HepG2 (cell line): ENCODE measurements around the gene LTBR. TPM values are rescaled to one million over a fixed set of nuclear protein-coding genes. Genes with fewer than 3 reads are reported as not detected.
A peak's percentile ranks its signal among the peaks of the same experiment; 100 is the strongest.

ENCODE experiments used
- AHDC1 ChIP-seq: sonication (generic); formaldehyde crosslinking; IDR thresholded peaks from 2 replicates; pipeline ENCODE4 v1.5.1; 2020; ENCODE audit warnings: mild to moderate bottlenecking, missing genetic modification reagents, borderline replicate concordance
- DNMT3B ChIP-seq: conservative IDR thresholded peaks from 2 replicates; pipeline ENCODE4 v1.6.1; 2016; ENCODE audit warnings: missing biosample characterization, control low read depth
- EHMT2 ChIP-seq: fragments of 200-600 bp; sonication (generic); IDR thresholded peaks from 2 replicates; pipeline ENCODE4 v1.7.0; 2017; ENCODE audit warnings: antibody characterized with exemption, low read depth, low read length, borderline replicate concordance
- ELF4 ChIP-seq: sonication (generic); formaldehyde crosslinking; IDR thresholded peaks from 2 replicates; pipeline ENCODE4 v1.5.0; 2020; ENCODE audit warnings: missing genetic modification reagents, mild to moderate bottlenecking, moderate library complexity, borderline replicate concordance
- FOSL2 ChIP-seq: sonication (generic); formaldehyde crosslinking; IDR thresholded peaks from 2 replicates; pipeline ENCODE4 v1.4.0; 2020; ENCODE audit warnings: missing genetic modification reagents
- FOXA3 ChIP-seq: IDR thresholded peaks from 2 replicates; pipeline ENCODE4 v1.6.1; 2016; ENCODE audit warnings: missing genetic modification reagents, missing compliant biosample characterization
- HDAC1 ChIP-seq: sonication (generic); formaldehyde crosslinking; IDR thresholded peaks from 2 replicates; pipeline ENCODE4 v1.5.1; 2020; ENCODE audit warnings: mild to moderate bottlenecking, missing genetic modification reagents
- KDM5A ChIP-seq: fragments of 200-600 bp; sonication (generic); IDR thresholded peaks from 2 replicates; pipeline ENCODE4 v1.7.0; 2018; ENCODE audit warnings: antibody characterized with exemption, mild to moderate bottlenecking, low read length, borderline replicate concordance
- NAIF1 ChIP-seq: sonication (generic); formaldehyde crosslinking; IDR thresholded peaks from 2 replicates; pipeline ENCODE4 v1.5.0; 2020; ENCODE audit warnings: mild to moderate bottlenecking, missing genetic modification reagents, borderline replicate concordance
- NFE2L1 ChIP-seq: sonication (generic); formaldehyde crosslinking; IDR thresholded peaks from 2 replicates; pipeline ENCODE4 v1.4.0; 2020; ENCODE audit warnings: missing genetic modification reagents, mild to moderate bottlenecking, borderline replicate concordance
- RCOR2 ChIP-seq: IDR thresholded peaks from 2 replicates; pipeline ENCODE4 v1.6.1; 2016; ENCODE audit warnings: missing biosample characterization, missing genetic modification reagents
- SNAPC2 ChIP-seq: sonication (generic); formaldehyde crosslinking; IDR thresholded peaks from 2 replicates; pipeline ENCODE4 v1.8.1; 2022; ENCODE audit warnings: mild to moderate bottlenecking, missing genetic modification reagents
- SNRNP70 ChIP-seq: fragments of 200-400 bp; formaldehyde crosslinking; IDR thresholded peaks from 2 replicates; pipeline ENCODE4 v1.6.1; 2017; ENCODE audit warnings: mild to moderate bottlenecking, low read depth, low read length, moderate library complexity
- SP5 ChIP-seq: IDR thresholded peaks from 2 replicates; pipeline ENCODE4 v1.6.1; 2016; ENCODE audit warnings: low read depth, borderline replicate concordance
- ZMAT3 ChIP-seq: sonication (generic); formaldehyde crosslinking; conservative IDR thresholded peaks from 2 replicates; pipeline ENCODE4 v1.7.0; 2021; ENCODE audit warnings: missing genetic modification reagents
- ZNF256 ChIP-seq: sonication (generic); formaldehyde crosslinking; conservative IDR thresholded peaks from 2 replicates; pipeline ENCODE4 v1.4.0; 2020; ENCODE audit warnings: missing genetic modification reagents
- ZNF367 ChIP-seq: sonication (generic); formaldehyde crosslinking; IDR thresholded peaks from 2 replicates; pipeline ENCODE4 v1.4.0; 2020; ENCODE audit warnings: missing genetic modification reagents, borderline replicate concordance
- ZNF672 ChIP-seq: sonication (generic); formaldehyde crosslinking; IDR thresholded peaks from 2 replicates; pipeline ENCODE4 v1.8.1; 2022; ENCODE audit warnings: missing genetic modification reagents
- ZNF747 ChIP-seq: sonication (generic); formaldehyde crosslinking; IDR thresholded peaks from 2 replicates; pipeline ENCODE4 v1.8.1; 2023; ENCODE audit warnings: missing genetic modification reagents, mild to moderate bottlenecking, borderline replicate concordance
- polyA plus RNA-seq, 8 experiments: library from polyadenylated mRNA; depleted of rRNA in 3 of 8; stranded (reverse) in 7 of 8; unstranded in 1 of 8; fragments of >200 nt; fragmentation: Illumina TruSeq in 4 of 8; extraction: Trizol in 4 of 8; gene quantifications; 2 replicates each; pipeline versions ENCODE4 v1.2.1 to v1.2.3, GENCODE V29; 2011 to 2016; ENCODE audit warnings: low read depth in 4 of 8, missing spikeins in 1 of 8, mixed read lengths in 1 of 8; ENCODE audit not compliant: insufficient read depth in 1 of 8
- total RNA-seq, 5 experiments: library from RNA; depleted of rRNA; stranded (reverse); fragments of >200 nt; fragmentation: Illumina TruSeq; extraction: Trizol; gene quantifications; 2 replicates each; pipeline ENCODE4 v1.2.3, GENCODE V29; 2016; ENCODE audit warnings: low read depth in 1 of 5
- TF ChIP-seq, protein P1 (sequence below): sonication (generic); formaldehyde crosslinking; IDR thresholded peaks from 2 replicates; pipeline ENCODE4 v1.9.0; 2022; ENCODE audit warnings: low read depth, missing genetic modification reagents
- TF ChIP-seq, protein P2 (sequence below): sonication (generic); formaldehyde crosslinking; IDR thresholded peaks from 2 replicates; pipeline ENCODE4 v1.9.0; 2022; ENCODE audit warnings: missing genetic modification reagents, mild to moderate bottlenecking, borderline replicate concordance

The LTBR gene
- total and polyA plus RNA-seq, 2 of the 13 experiments (the other 11 are each of a cell fraction or from before 2014, with no cell fraction given) = 31.4 to 34.8 TPM

GRCh38 chr12:6336079-6336888 is 47.7 kb upstream of the LTBR start (continued):
- TF ChIP-seq ZMAT3 (CRISPR knock-in tag) (peak; percentile 68), SNRNP70 (no peak), NFE2L1 (CRISPR knock-in tag) (peak; percentile 90), SP5 (CRISPR knock-in tag) (peak; percentile 83), FOSL2 (peak; percentile 94), ZNF747 (CRISPR knock-in tag) (peak; percentile 69), ZNF367 (CRISPR knock-in tag) (no peak), HDAC1 (peak; percentile 70), RCOR2 (peak; percentile 35; the same call in 1 of the 2 replicates), AHDC1 (CRISPR knock-in tag) (peak; percentile 41; the same call in 1 of the 2 replicates), NAIF1 (peak; percentile 65; the same call in 1 of the 2 replicates), ZNF256 (no peak), DNMT3B (CRISPR knock-in tag) (peak; percentile 98), SNAPC2 (no peak), ZNF672 (CRISPR knock-in tag) (no peak), FOXA3 (CRISPR knock-in tag) (peak; percentile 47; the same call in 1 of the 2 replicates), EHMT2 (no peak), KDM5A (no peak), ELF4 (CRISPR knock-in tag) (peak; percentile 81; the same call in 1 of the 2 replicates)
- TF ChIP-seq, protein P1, sequence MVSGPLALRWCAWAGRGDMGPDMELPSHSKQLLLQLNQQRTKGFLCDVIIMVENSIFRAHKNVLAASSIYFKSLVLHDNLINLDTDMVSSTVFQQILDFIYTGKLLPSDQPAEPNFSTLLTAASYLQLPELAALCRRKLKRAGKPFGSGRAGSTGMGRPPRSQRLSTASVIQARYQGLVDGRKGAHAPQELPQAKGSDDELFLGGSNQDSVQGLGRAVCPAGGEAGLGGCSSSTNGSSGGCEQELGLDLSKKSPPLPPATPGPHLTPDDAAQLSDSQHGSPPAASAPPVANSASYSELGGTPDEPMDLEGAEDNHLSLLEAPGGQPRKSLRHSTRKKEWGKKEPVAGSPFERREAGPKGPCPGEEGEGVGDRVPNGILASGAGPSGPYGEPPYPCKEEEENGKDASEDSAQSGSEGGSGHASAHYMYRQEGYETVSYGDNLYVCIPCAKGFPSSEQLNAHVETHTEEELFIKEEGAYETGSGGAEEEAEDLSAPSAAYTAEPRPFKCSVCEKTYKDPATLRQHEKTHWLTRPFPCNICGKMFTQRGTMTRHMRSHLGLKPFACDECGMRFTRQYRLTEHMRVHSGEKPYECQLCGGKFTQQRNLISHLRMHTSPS (CRISPR knock-in tag) = no peak
- TF ChIP-seq, protein P2, sequence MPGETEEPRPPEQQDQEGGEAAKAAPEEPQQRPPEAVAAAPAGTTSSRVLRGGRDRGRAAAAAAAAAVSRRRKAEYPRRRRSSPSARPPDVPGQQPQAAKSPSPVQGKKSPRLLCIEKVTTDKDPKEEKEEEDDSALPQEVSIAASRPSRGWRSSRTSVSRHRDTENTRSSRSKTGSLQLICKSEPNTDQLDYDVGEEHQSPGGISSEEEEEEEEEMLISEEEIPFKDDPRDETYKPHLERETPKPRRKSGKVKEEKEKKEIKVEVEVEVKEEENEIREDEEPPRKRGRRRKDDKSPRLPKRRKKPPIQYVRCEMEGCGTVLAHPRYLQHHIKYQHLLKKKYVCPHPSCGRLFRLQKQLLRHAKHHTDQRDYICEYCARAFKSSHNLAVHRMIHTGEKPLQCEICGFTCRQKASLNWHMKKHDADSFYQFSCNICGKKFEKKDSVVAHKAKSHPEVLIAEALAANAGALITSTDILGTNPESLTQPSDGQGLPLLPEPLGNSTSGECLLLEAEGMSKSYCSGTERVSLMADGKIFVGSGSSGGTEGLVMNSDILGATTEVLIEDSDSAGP (CRISPR knock-in tag) = peak; percentile 68
